ENCODE data around the gene DAPK1.

DAPK1 gene

GRCh38 chr9:87647114-87647513 lies 149.4 kb downstream of the DAPK1 start (continued):
- TF ChIP-seq ZNF138 (tag by site-specific recombination; IDR thresholded peaks at IDR 0.05; ENCODE audit: borderline replicate concordance): no peak
- TF ChIP-seq SETDB1 (IDR thresholded peaks at IDR 0.05; ENCODE audit: insufficient read length, low read length): no peak
- TF ChIP-seq ZNF324 (tag by site-specific recombination; IDR thresholded peaks at IDR 0.05): no peak
- no peak for TF ChIP-seq ZNF174 (tag by site-specific recombination; IDR thresholded peaks at IDR 0.05)
- TF ChIP-seq ZNF701 (tag by site-specific recombination; IDR thresholded peaks at IDR 0.05): no peak
- TF ChIP-seq ZBTB10 (tag by site-specific recombination; IDR thresholded peaks at IDR 0.05): no peak

- no peaks in the 10 kb centered on the region for H3K4me1 ChIP-seq (ENCODE audit: control insufficient read depth, insufficient read depth, low read length)
- no peaks in the 10 kb centered on the region for H3K9me3 ChIP-seq (ENCODE audit: control insufficient read depth, insufficient read depth, low read depth, low read length)
- POLR2A ChIA-PET: no interaction called here
- H3K4me3 ChIP-seq (ENCODE audit: low read depth, low read length): no peak overlapping the region
- no peak overlapping the region for H3K27ac ChIP-seq (ENCODE audit: extremely low read depth, low read depth, low read length)
- TF ChIP-seq ZNF558 (tag by site-specific recombination; IDR thresholded peaks at IDR 0.05): no peak
- H3K36me3 ChIP-seq (ENCODE audit: control insufficient read depth in 2 of 2, insufficient read depth in 1 of 2, low read length in 2 of 2): peaks cover 0 to 56% of the 10 kb centered on the region in 2 experiments; a peak in 1 of 3 replicates
- CTCF ChIA-PET: interaction anchor here (0.6 to 1.8 kb wide), 3 partner anchors 9 to 311 kb away, joined by 3 to 4 read pairs (median 3); no protein-coding TSS in a partner anchor
Measured at GRCh38 chr9:87648606-87649005, 150.9 kb downstream of the DAPK1 start.

GRCh38 chr9:87650611-87651295 lies 153.1 kb downstream of the DAPK1 start:
- Histone ChIP-seq H3K9me3 (ENCODE audit: control insufficient read depth, insufficient read depth, low read depth, low read length) (no peaks in the 10 kb centered on the region), H3K4me3 (ENCODE audit: low read depth, low read length) (no peak overlapping the region), H3K4me1 (ENCODE audit: control insufficient read depth, insufficient read depth, low read length) (no peaks in the 10 kb centered on the region), H3K27ac (ENCODE audit: extremely low read depth, low read depth, low read length) (no peak overlapping the region), H3K36me3 (ENCODE audit: control insufficient read depth in 2 of 2, insufficient read depth in 1 of 2, low read length in 2 of 2) (peaks cover 0 to 58% of the 10 kb centered on the region in 2 experiments; a peak in 1 of 3 replicates)
- TF ChIP-seq ZBTB7A (tag by site-specific recombination; IDR thresholded peaks at IDR 0.05; ENCODE audit: low read depth): no peak
- no peak for TF ChIP-seq ZNF48 (tag by site-specific recombination; IDR thresholded peaks at IDR 0.05)
- no peak for TF ChIP-seq ZNF146 (tag by site-specific recombination; IDR thresholded peaks at IDR 0.05)
- TF ChIP-seq ZNF416 (tag by site-specific recombination; IDR thresholded peaks at IDR 0.05): no peak
- TF ChIP-seq PATZ1 (tag by site-specific recombination; IDR thresholded peaks at IDR 0.05): no peak
- no peak for TF ChIP-seq EGR2 (tag by site-specific recombination; IDR thresholded peaks at IDR 0.05; ENCODE audit: low read depth)
- no peak for TF ChIP-seq HOXA7 (CRISPR knock-in tag; IDR thresholded peaks at IDR 0.05; ENCODE audit: borderline replicate concordance)
- no peak for TF ChIP-seq PRDM1 (tag by site-specific recombination; IDR thresholded peaks at IDR 0.05)
- TF ChIP-seq ZNF768 (tag by site-specific recombination; IDR thresholded peaks at IDR 0.05): no peak
- no peak for TF ChIP-seq ZNF24 (tag by site-specific recombination; IDR thresholded peaks at IDR 0.05)
- ChIA-PET CTCF (no interaction called here), POLR2A (no interaction called here)
